ENCODE data around the gene KATNBL1.
A peak's percentile ranks its signal among the peaks of the same experiment; 100 is the strongest.

Gene KATNBL1

GRCh38 chr15:34209421-34210282, at the start of gene KATNBL1:
TSS of gene KATNBL1 (minus strand) at chr15:34210096. CDS start at chr15:34163676, 46,420 bp downstream.
- DNase-seq (ENCODE audit: low read depth in 1 of 2, low spot score in 1 of 2), result peak; percentile 94 to 95

GRCh38 chr15:34259566-34259965, 49.7 kb upstream of the KATNBL1 start:
- DNase-seq (ENCODE audit: low read depth in 1 of 2, low spot score in 1 of 2), result no peak

GRCh38 chr15:34258151-34258550, 48.3 kb upstream of the KATNBL1 start:
- DNase-seq (ENCODE audit: low read depth in 1 of 2, low spot score in 1 of 2), result no peak

GRCh38 chr15:34252545-34252944, 42.6 kb upstream of the KATNBL1 start:
- no peak for DNase-seq (ENCODE audit: low read depth in 1 of 2, low spot score in 1 of 2)

- no peak for DNase-seq (ENCODE audit: low read depth in 1 of 2, low spot score in 1 of 2)
Measured at GRCh38 chr15:34248190-34248589, 38.3 kb upstream of the KATNBL1 start.

- DNase-seq (ENCODE audit: low read depth in 1 of 2, low spot score in 1 of 2), result no peak
Measured at GRCh38 chr15:34246276-34246976, 36.5 kb upstream of the KATNBL1 start.

GRCh38 chr15:34243226-34243625, 33.3 kb upstream of the KATNBL1 start:
- no peak for DNase-seq (ENCODE audit: low read depth in 1 of 2, low spot score in 1 of 2)

GRCh38 chr15:34242331-34242710, 32.4 kb upstream of the KATNBL1 start:
- DNase-seq (ENCODE audit: low read depth in 1 of 2, low spot score in 1 of 2), result no peak

GRCh38 chr15:34241376-34242330, 31.8 kb upstream of the KATNBL1 start:
- DNase-seq (ENCODE audit: low read depth in 1 of 2, low spot score in 1 of 2), result no peak

- no peak for DNase-seq (ENCODE audit: low read depth in 1 of 2, low spot score in 1 of 2)
Measured at GRCh38 chr15:34240537-34240936, 30.6 kb upstream of the KATNBL1 start.

GRCh38 chr15:34239151-34239808, 29.4 kb upstream of the KATNBL1 start:
- DNase-seq (ENCODE audit: low read depth in 1 of 2, low spot score in 1 of 2), result no peak

- DNase-seq (ENCODE audit: low read depth in 1 of 2, low spot score in 1 of 2), result no peak
Measured at GRCh38 chr15:34233614-34234013, 23.7 kb upstream of the KATNBL1 start.

- no peak for DNase-seq (ENCODE audit: low read depth in 1 of 2, low spot score in 1 of 2)
Measured at GRCh38 chr15:34223904-34224596, 14.2 kb upstream of the KATNBL1 start.

GRCh38 chr15:34217587-34218225, 7.8 kb upstream of the KATNBL1 start:
- no peak for DNase-seq (ENCODE audit: low read depth in 1 of 2, low spot score in 1 of 2)

- DNase-seq (ENCODE audit: low read depth in 1 of 2, low spot score in 1 of 2), result no peak
Measured at GRCh38 chr15:34216527-34217270, 6.8 kb upstream of the KATNBL1 start.

GRCh38 chr15:34214135-34214534, 4.2 kb upstream of the KATNBL1 start:
- DNase-seq (ENCODE audit: low read depth in 1 of 2, low spot score in 1 of 2), result no peak

GRCh38 chr15:34213690-34214089, 3.8 kb upstream of the KATNBL1 start:
- no peak for DNase-seq (ENCODE audit: low read depth in 1 of 2, low spot score in 1 of 2)

- no peak for DNase-seq (ENCODE audit: low read depth in 1 of 2, low spot score in 1 of 2)
Measured at GRCh38 chr15:34206011-34206410, 3.9 kb downstream of the KATNBL1 start.

GRCh38 chr15:34203936-34204335, 6.0 kb downstream of the KATNBL1 start:
- no peak for DNase-seq (ENCODE audit: low read depth in 1 of 2, low spot score in 1 of 2)

Measured in activated T-helper 1 cell treated with anti-CD3 and anti-CD28 coated beads, Interleukin-2, amount 50 U/mL, for 16 hours (primary cell).